Measurements from ENCODE around the gene LSM7. TPM values are rescaled to one million over a fixed set of nuclear protein-coding genes. Genes with fewer than 3 reads are reported as not detected.

Gene LSM7
- total and polyA plus RNA-seq, 2 experiments from 2014 or later, result 91.4 to 118 TPM

GRCh38 chr19:2288338-2288817, 40.0 kb downstream of the LSM7 start:
- in situ Hi-C loops (cut with MboI), result loop anchor here (10.0 kb wide), 1 partner anchor 96 kb away; no protein-coding TSS in a partner anchor

GRCh38 chr19:2287585-2288337, 40.6 kb downstream of the LSM7 start:
- no peaks in the 10 kb centered on the region for H3K9me3 ChIP-seq (ENCODE audit: low read depth)
- peaks cover 30% of the 10 kb centered on the region for H3K27me3 ChIP-seq (replicated peaks; ENCODE audit: insufficient read depth)
- no peak overlapping the region for H3K9ac ChIP-seq
- no peak overlapping the region for H2AFZ ChIP-seq
- WGBS, 2 experiments (ENCODE audit: low coverage in 1 of 2, low lambda C conversion rate in 2 of 2, missing lambda C conversion rate in 2 of 2), result 89% methylated on average over 12 to 13 of the region's 13 CpGs
- DNase-seq, result no peak
- H3K4me1 ChIP-seq (ENCODE audit: insufficient read depth), result no peaks in the 10 kb centered on the region
- H3F3A ChIP-seq (ENCODE audit: insufficient read depth), result no peaks in the 10 kb centered on the region
- H3K79me2 ChIP-seq (ENCODE audit: insufficient read depth), result no peaks in the 10 kb centered on the region
- no peaks in the 10 kb centered on the region for H4K20me1 ChIP-seq (ENCODE audit: insufficient read depth)
- no peak overlapping the region for H3K4me3 ChIP-seq
- no peak overlapping the region for H3K4me2 ChIP-seq (ENCODE audit: unreplicated experiment)
- TF ChIP-seq EZH2phosphoT487 (IDR thresholded peaks at IDR 0.05; ENCODE audit: insufficient read depth, low read depth) (no peak), EZH2 (IDR thresholded peaks at IDR 0.05; ENCODE audit: insufficient read depth, poor library complexity, severe bottlenecking) (no peak)
- no peaks in the 10 kb centered on the region for H3K36me3 ChIP-seq (ENCODE audit: low read depth)
- in situ Hi-C loops (cut with MboI), result loop anchor here (10.0 kb wide), 1 partner anchor 97 kb away; no protein-coding TSS in a partner anchor
- H3K27ac ChIP-seq, result no peak overlapping the region
- H3K9me2 ChIP-seq (ENCODE audit: insufficient read depth), result no peaks in the 10 kb centered on the region

More at GRCh38 chr19:2288338-2288817, 40.0 kb downstream of the LSM7 start:
- H3K27ac ChIP-seq, result no peak overlapping the region
- H3K9ac ChIP-seq, result no peak overlapping the region
- no peak for DNase-seq
- 80 to 84% methylated on average over 16 to 17 of the region's 17 CpGs for WGBS, 2 experiments (ENCODE audit: low coverage in 1 of 2, low lambda C conversion rate in 2 of 2, missing lambda C conversion rate in 2 of 2)
- TF ChIP-seq EZH2 (IDR thresholded peaks at IDR 0.05; ENCODE audit: insufficient read depth, poor library complexity, severe bottlenecking) (no peak), EZH2phosphoT487 (IDR thresholded peaks at IDR 0.05; ENCODE audit: insufficient read depth, low read depth) (no peak)
- H3K9me2 ChIP-seq (ENCODE audit: insufficient read depth), result no peaks in the 10 kb centered on the region
- no peaks in the 10 kb centered on the region for H3K4me1 ChIP-seq (ENCODE audit: insufficient read depth)
- no peaks in the 10 kb centered on the region for H4K20me1 ChIP-seq (ENCODE audit: insufficient read depth)
- H3K79me2 ChIP-seq (ENCODE audit: insufficient read depth), result no peaks in the 10 kb centered on the region
- peaks cover 30% of the 10 kb centered on the region for H3K27me3 ChIP-seq (replicated peaks; ENCODE audit: insufficient read depth)
- no peak overlapping the region for H2AFZ ChIP-seq
- H3K4me2 ChIP-seq (ENCODE audit: unreplicated experiment), result no peak overlapping the region
- H3K4me3 ChIP-seq, result no peak overlapping the region
- no peaks in the 10 kb centered on the region for H3F3A ChIP-seq (ENCODE audit: insufficient read depth)
- no peaks in the 10 kb centered on the region for H3K9me3 ChIP-seq (ENCODE audit: low read depth)
- no peaks in the 10 kb centered on the region for H3K36me3 ChIP-seq (ENCODE audit: low read depth)

- Histone ChIP-seq H3K9ac (no peak overlapping the region), H3K4me2 (ENCODE audit: unreplicated experiment) (no peak overlapping the region), H3K4me1 (ENCODE audit: insufficient read depth) (no peaks in the 10 kb centered on the region), H3K36me3 (ENCODE audit: low read depth) (no peaks in the 10 kb centered on the region), H3F3A (ENCODE audit: insufficient read depth) (no peaks in the 10 kb centered on the region), H3K27me3 (replicated peaks; ENCODE audit: insufficient read depth) (peaks cover 30% of the 10 kb centered on the region), H3K4me3 (no peak overlapping the region), H3K79me2 (ENCODE audit: insufficient read depth) (no peaks in the 10 kb centered on the region), H3K9me3 (ENCODE audit: low read depth) (no peaks in the 10 kb centered on the region), H2AFZ (no peak overlapping the region), H3K27ac (no peak overlapping the region), H4K20me1 (ENCODE audit: insufficient read depth) (no peaks in the 10 kb centered on the region), H3K9me2 (ENCODE audit: insufficient read depth) (no peaks in the 10 kb centered on the region)
- no peak for TF ChIP-seq EZH2 (IDR thresholded peaks at IDR 0.05; ENCODE audit: insufficient read depth, poor library complexity, severe bottlenecking)
- TF ChIP-seq EZH2phosphoT487 (IDR thresholded peaks at IDR 0.05; ENCODE audit: insufficient read depth, low read depth), result no peak
- in situ Hi-C loops (cut with MboI), result loop anchor here (10.0 kb wide), 1 partner anchor 98 kb away; no protein-coding TSS in a partner anchor
- no peak for DNase-seq
- 82 to 85% methylated on average over 20 of the region's 20 CpGs for WGBS, 2 experiments (ENCODE audit: low coverage in 1 of 2, low lambda C conversion rate in 2 of 2, missing lambda C conversion rate in 2 of 2)
These were observed 41.8 kb downstream of the LSM7 start for GRCh38 chr19:2286402-2287140.

GRCh38 chr19:2283835-2284507, 44.4 kb downstream of the LSM7 start:
- 88% methylated on average over 8 of the region's 8 CpGs for WGBS, 2 experiments (ENCODE audit: low coverage in 1 of 2, low lambda C conversion rate in 2 of 2, missing lambda C conversion rate in 2 of 2)
- no peaks in the 10 kb centered on the region for H3K36me3 ChIP-seq (ENCODE audit: low read depth)
- no peak overlapping the region for H3K4me2 ChIP-seq (ENCODE audit: unreplicated experiment)
- in situ Hi-C loops (cut with MboI), result loop anchor here (10.0 kb wide), 1 partner anchor 101 kb away; no protein-coding TSS in a partner anchor
- H3K4me1 ChIP-seq (ENCODE audit: insufficient read depth), result no peaks in the 10 kb centered on the region
- no peaks in the 10 kb centered on the region for H3K9me2 ChIP-seq (ENCODE audit: insufficient read depth)
- no peaks in the 10 kb centered on the region for H3F3A ChIP-seq (ENCODE audit: insufficient read depth)
- peaks cover 6% of the 10 kb centered on the region for H3K27me3 ChIP-seq (replicated peaks; ENCODE audit: insufficient read depth)
- no peak overlapping the region for H3K27ac ChIP-seq
- H2AFZ ChIP-seq, result no peak overlapping the region
- TF ChIP-seq EZH2 (IDR thresholded peaks at IDR 0.05; ENCODE audit: insufficient read depth, poor library complexity, severe bottlenecking), result no peak
- no peak for TF ChIP-seq EZH2phosphoT487 (IDR thresholded peaks at IDR 0.05; ENCODE audit: insufficient read depth, low read depth)
- no peaks in the 10 kb centered on the region for H3K9me3 ChIP-seq (ENCODE audit: low read depth)
- DNase-seq, result no peak
- H4K20me1 ChIP-seq (ENCODE audit: insufficient read depth), result no peaks in the 10 kb centered on the region
- no peak overlapping the region for H3K4me3 ChIP-seq
- no peaks in the 10 kb centered on the region for H3K79me2 ChIP-seq (ENCODE audit: insufficient read depth)
- H3K9ac ChIP-seq, result no peak overlapping the region

Data from GM23248 (cell line).